Measurements from ENCODE around the gene PSAPL1. TPM values are rescaled to one million over a fixed set of nuclear protein-coding genes. Genes with fewer than 3 reads are reported as not detected.

PSAPL1 gene
- polyA plus RNA-seq, 1 experiment = not detected

DNA sequence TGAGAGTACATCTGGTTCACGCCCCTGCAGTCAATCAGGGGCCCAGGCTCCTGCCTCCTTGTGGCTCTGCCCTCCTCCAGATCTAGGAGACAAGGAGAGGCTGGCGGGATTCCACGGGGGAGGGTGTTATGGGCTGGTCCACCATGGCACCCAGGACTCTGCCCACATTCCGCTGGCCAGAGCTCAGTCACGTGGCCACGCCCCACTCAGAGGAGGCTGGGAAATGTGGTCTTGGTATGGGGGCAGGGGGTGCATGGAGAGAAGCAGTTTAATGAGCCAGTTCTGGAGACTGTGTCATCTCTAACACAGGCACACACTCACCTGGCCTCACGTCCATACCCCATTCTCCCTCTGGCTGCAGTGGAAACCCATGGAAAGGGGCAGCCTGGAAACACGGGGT is 31.5 kb upstream of the PSAPL1 start:
- POLR2A ChIA-PET = no interaction called here
- TF ChIP-seq, protein P1, sequence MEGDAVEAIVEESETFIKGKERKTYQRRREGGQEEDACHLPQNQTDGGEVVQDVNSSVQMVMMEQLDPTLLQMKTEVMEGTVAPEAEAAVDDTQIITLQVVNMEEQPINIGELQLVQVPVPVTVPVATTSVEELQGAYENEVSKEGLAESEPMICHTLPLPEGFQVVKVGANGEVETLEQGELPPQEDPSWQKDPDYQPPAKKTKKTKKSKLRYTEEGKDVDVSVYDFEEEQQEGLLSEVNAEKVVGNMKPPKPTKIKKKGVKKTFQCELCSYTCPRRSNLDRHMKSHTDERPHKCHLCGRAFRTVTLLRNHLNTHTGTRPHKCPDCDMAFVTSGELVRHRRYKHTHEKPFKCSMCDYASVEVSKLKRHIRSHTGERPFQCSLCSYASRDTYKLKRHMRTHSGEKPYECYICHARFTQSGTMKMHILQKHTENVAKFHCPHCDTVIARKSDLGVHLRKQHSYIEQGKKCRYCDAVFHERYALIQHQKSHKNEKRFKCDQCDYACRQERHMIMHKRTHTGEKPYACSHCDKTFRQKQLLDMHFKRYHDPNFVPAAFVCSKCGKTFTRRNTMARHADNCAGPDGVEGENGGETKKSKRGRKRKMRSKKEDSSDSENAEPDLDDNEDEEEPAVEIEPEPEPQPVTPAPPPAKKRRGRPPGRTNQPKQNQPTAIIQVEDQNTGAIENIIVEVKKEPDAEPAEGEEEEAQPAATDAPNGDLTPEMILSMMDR (IDR thresholded peaks at IDR 0.05; ENCODE audit: insufficient read depth, low read depth, low read length) = no peak
- CTCF ChIA-PET = no interaction called here
- no peaks in the 10 kb centered on the region for H3K36me3 ChIP-seq (ENCODE audit: control insufficient read depth, insufficient read depth, low read length)
- H3K27me3 ChIP-seq (ENCODE audit: control insufficient read depth, insufficient read depth, low read length) = no peaks in the 10 kb centered on the region
- DNase-seq (ENCODE audit: low read depth) = no peak
- no peak overlapping the region for H3K4me3 ChIP-seq (ENCODE audit: low read depth, low read length)

DNA sequence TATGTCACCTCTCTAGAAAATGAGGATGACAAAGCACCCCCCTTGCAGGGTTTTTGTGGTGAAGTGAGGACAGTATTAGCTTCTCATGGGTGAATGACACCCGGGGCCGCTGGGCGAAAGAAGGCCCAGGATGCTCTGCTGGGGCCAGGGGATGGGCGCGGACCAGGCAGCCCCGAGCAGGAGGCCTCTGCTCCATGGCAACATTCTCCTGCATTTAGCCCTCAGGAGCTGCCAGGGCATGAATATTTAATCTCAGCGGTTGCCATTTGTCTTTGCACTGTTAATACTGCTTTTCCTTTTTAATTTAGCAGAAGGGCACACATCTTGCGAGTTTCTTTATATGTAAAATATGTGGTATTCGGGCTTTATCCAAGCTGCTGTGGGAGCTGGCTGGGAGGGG is 30.3 kb upstream of the PSAPL1 start:
- POLR2A ChIA-PET = no interaction called here
- CTCF ChIA-PET = no interaction called here
- no peak for DNase-seq (ENCODE audit: low read depth)
- H3K27me3 ChIP-seq (ENCODE audit: control insufficient read depth, insufficient read depth, low read length) = no peaks in the 10 kb centered on the region
- TF ChIP-seq, protein P1 (IDR thresholded peaks at IDR 0.05; ENCODE audit: insufficient read depth, low read depth, low read length) = no peak
- no peak overlapping the region for H3K4me3 ChIP-seq (ENCODE audit: low read depth, low read length)
- no peaks in the 10 kb centered on the region for H3K36me3 ChIP-seq (ENCODE audit: control insufficient read depth, insufficient read depth, low read length)

GRCh38 chr4:7464259-7464655 is 29.5 kb upstream of the PSAPL1 start:
- ChIA-PET CTCF (interaction anchor here (1.1 kb wide), 1 partner anchor 10 kb away, joined by 3 read pairs; no protein-coding TSS in a partner anchor), POLR2A (no interaction called here)
- TF ChIP-seq, protein P1 (IDR thresholded peaks at IDR 0.05; ENCODE audit: insufficient read depth, low read depth, low read length) = no peak
- Histone ChIP-seq H3K4me3 (ENCODE audit: low read depth, low read length) (no peak overlapping the region), H3K27me3 (ENCODE audit: control insufficient read depth, insufficient read depth, low read length) (no peaks in the 10 kb centered on the region), H3K36me3 (ENCODE audit: control insufficient read depth, insufficient read depth, low read length) (no peaks in the 10 kb centered on the region)
- no peak for DNase-seq (ENCODE audit: low read depth)

- Histone ChIP-seq H3K36me3 (ENCODE audit: control insufficient read depth, insufficient read depth, low read length) (no peaks in the 10 kb centered on the region), H3K27me3 (ENCODE audit: control insufficient read depth, insufficient read depth, low read length) (no peaks in the 10 kb centered on the region), H3K4me3 (ENCODE audit: low read depth, low read length) (no peak overlapping the region)
- TF ChIP-seq, protein P1 (IDR thresholded peaks at IDR 0.05; ENCODE audit: insufficient read depth, low read depth, low read length) = no peak
- ChIA-PET CTCF (interaction anchor here (1.1 kb wide), 1 partner anchor 10 kb away, joined by 3 read pairs; no protein-coding TSS in a partner anchor), POLR2A (no interaction called here)
- DNase-seq (ENCODE audit: low read depth) = no peak
Observed at GRCh38 chr4:7463566-7464258, 29.0 kb upstream of the PSAPL1 start.

GRCh38 chr4:7462509-7462971 is 27.8 kb upstream of the PSAPL1 start:
- H3K27me3 ChIP-seq (ENCODE audit: control insufficient read depth, insufficient read depth, low read length) = no peaks in the 10 kb centered on the region
- TF ChIP-seq, protein P1 (IDR thresholded peaks at IDR 0.05; ENCODE audit: insufficient read depth, low read depth, low read length) = peak; percentile 40; the same call in 1 of the 2 replicates
- POLR2A ChIA-PET = no interaction called here
- DNase-seq (ENCODE audit: low read depth) = no peak
- CTCF ChIA-PET = interaction anchor here (0.9 to 1.1 kb wide), 2 partner anchors 257 to 260 kb away, joined by 3 to 9 read pairs; no protein-coding TSS in a partner anchor
- H3K4me3 ChIP-seq (ENCODE audit: low read depth, low read length) = no peak overlapping the region
- no peaks in the 10 kb centered on the region for H3K36me3 ChIP-seq (ENCODE audit: control insufficient read depth, insufficient read depth, low read length)

Data from BJ (cell line).